Measurements from ENCODE around the gene TMEM43.

The TMEM43 gene

GRCh38 chr3:14138109-14138877 lies 13.4 kb downstream of the TMEM43 start:
- no peak for DNase-seq (ENCODE audit: low spot score)

- no peak for DNase-seq (ENCODE audit: low spot score)
These were observed 14.2 kb downstream of the TMEM43 start for GRCh38 chr3:14138878-14139655.

GRCh38 chr3:14139771-14140170 lies 14.9 kb downstream of the TMEM43 start:
- no peak for DNase-seq (ENCODE audit: low spot score)

GRCh38 chr3:14140668-14141067 lies 15.8 kb downstream of the TMEM43 start:
- DNase-seq (ENCODE audit: low spot score): no peak

GRCh38 chr3:14141144-14141543 lies 16.3 kb downstream of the TMEM43 start:
- DNase-seq (ENCODE audit: low spot score): no peak

GRCh38 chr3:14141602-14142341 lies 16.9 kb downstream of the TMEM43 start:
- no peak for DNase-seq (ENCODE audit: low spot score)

- no peak for DNase-seq (ENCODE audit: low spot score)
These were observed 17.9 kb downstream of the TMEM43 start for GRCh38 chr3:14142567-14143270.

GRCh38 chr3:14143271-14144225 lies 18.7 kb downstream of the TMEM43 start:
- peak; percentile 39 for DNase-seq (ENCODE audit: low spot score)

GRCh38 chr3:14144423-14145075 lies 19.7 kb downstream of the TMEM43 start:
- peak; percentile 96 for DNase-seq (ENCODE audit: low spot score)

- DNase-seq (ENCODE audit: low spot score): no peak
These were observed 20.4 kb downstream of the TMEM43 start for GRCh38 chr3:14145236-14145635.

GRCh38 chr3:14145670-14146380 lies 21.0 kb downstream of the TMEM43 start:
- no peak for DNase-seq (ENCODE audit: low spot score)

GRCh38 chr3:14146381-14147065 lies 21.7 kb downstream of the TMEM43 start:
- DNase-seq (ENCODE audit: low spot score): no peak

- no peak for DNase-seq (ENCODE audit: low spot score)
These were observed 22.2 kb downstream of the TMEM43 start for GRCh38 chr3:14147066-14147435.

- no peak for DNase-seq (ENCODE audit: low spot score)
These were observed 22.8 kb downstream of the TMEM43 start for GRCh38 chr3:14147617-14148016.

GRCh38 chr3:14148041-14148985 lies 23.5 kb downstream of the TMEM43 start:
- peak; percentile 24 for DNase-seq (ENCODE audit: low spot score)

- no peak for DNase-seq (ENCODE audit: low spot score)
These were observed 25.2 kb downstream of the TMEM43 start for GRCh38 chr3:14150078-14150477.

GRCh38 chr3:14150491-14151230 lies 25.8 kb downstream of the TMEM43 start:
- no peak for DNase-seq (ENCODE audit: low spot score)

All from RKO (cell line).